Bone marrow (tissue), 2 donors: ENCODE results near the gene TLL2.

Experiments used
- DNase-seq, 2 donors: peaks; one replicate each; lab custom pipeline; 2025; lab: John Stamatoyannopoulos, UW

Gene TLL2

GRCh38 chr10:96507044-96507443, 6.7 kb downstream of the TLL2 start:
- no peak for DNase-seq

GRCh38 chr10:96505150-96506136, 8.3 kb downstream of the TLL2 start:
- no peak for DNase-seq

GRCh38 chr10:96502561-96503282, 11.0 kb downstream of the TLL2 start:
- no peak for DNase-seq

- no peak for DNase-seq
These were observed 11.7 kb downstream of the TLL2 start for GRCh38 chr10:96501985-96502384.

GRCh38 chr10:96500519-96500918, 13.2 kb downstream of the TLL2 start:
- no peak for DNase-seq

GRCh38 chr10:96500050-96500449, 13.7 kb downstream of the TLL2 start:
- DNase-seq: no peak

GRCh38 chr10:96497391-96497790, 16.3 kb downstream of the TLL2 start:
- no peak for DNase-seq

- DNase-seq: no peak
These were observed 17.3 kb downstream of the TLL2 start for GRCh38 chr10:96496281-96496925.

GRCh38 chr10:96495544-96495943, 18.2 kb downstream of the TLL2 start:
- no peak for DNase-seq

GRCh38 chr10:96494694-96495093, 19.0 kb downstream of the TLL2 start:
- DNase-seq: no peak

- DNase-seq: no peak
These were observed 19.7 kb downstream of the TLL2 start for GRCh38 chr10:96493871-96494525.

- no peak for DNase-seq
These were observed 20.5 kb downstream of the TLL2 start for GRCh38 chr10:96493254-96493653.

- DNase-seq: no peak
These were observed 22.4 kb downstream of the TLL2 start for GRCh38 chr10:96491303-96491702.

GRCh38 chr10:96488161-96488935, 25.4 kb downstream of the TLL2 start:
- DNase-seq: no peak

- no peak for DNase-seq
These were observed 30.7 kb downstream of the TLL2 start for GRCh38 chr10:96482815-96483588.

- no peak for DNase-seq
These were observed 35.4 kb downstream of the TLL2 start for GRCh38 chr10:96478355-96478754.

GRCh38 chr10:96473866-96474265, 39.9 kb downstream of the TLL2 start:
- DNase-seq: no peak

- DNase-seq: no peak
These were observed 43.5 kb downstream of the TLL2 start for GRCh38 chr10:96470116-96470743.

- DNase-seq: no peak
These were observed 44.9 kb downstream of the TLL2 start for GRCh38 chr10:96468845-96469244.

- DNase-seq: no peak
These were observed 48.1 kb downstream of the TLL2 start for GRCh38 chr10:96465599-96465998.
